ENCODE results near the gene TBPL1. TPM values are rescaled to one million over a fixed set of nuclear protein-coding genes. Genes with fewer than 3 reads are reported as not detected.
A peak's percentile ranks its signal among the peaks of the same experiment; 100 is the strongest.

Gene TBPL1
- total and polyA plus RNA-seq, 12 donors: 9.0 to 18.9 (median 14.4) TPM

DNA sequence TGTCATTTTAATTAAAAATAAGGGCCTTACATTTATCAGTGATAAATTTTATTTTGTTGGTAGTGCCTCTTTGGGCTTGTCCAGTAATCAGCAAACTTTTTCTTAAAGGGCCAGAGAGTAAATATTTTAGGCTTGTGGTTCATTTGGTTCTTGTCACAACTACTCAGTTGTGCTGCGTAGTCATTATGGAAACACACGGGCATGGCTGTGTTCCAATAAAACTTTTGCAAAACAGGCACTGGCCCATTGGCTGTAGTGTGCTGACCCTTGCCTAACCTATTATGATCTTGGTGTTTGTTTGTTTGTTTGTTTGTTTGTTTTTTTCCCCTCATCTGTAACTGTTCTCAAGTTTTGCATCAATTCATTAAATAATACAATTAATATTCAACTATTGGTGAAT lies 19.4 kb downstream of the TBPL1 start:
- H3K9me3 ChIP-seq: no peaks in the 10 kb centered on the region
- H3K27ac ChIP-seq: no peak overlapping the region
- TF ChIP-seq, protein P1, sequence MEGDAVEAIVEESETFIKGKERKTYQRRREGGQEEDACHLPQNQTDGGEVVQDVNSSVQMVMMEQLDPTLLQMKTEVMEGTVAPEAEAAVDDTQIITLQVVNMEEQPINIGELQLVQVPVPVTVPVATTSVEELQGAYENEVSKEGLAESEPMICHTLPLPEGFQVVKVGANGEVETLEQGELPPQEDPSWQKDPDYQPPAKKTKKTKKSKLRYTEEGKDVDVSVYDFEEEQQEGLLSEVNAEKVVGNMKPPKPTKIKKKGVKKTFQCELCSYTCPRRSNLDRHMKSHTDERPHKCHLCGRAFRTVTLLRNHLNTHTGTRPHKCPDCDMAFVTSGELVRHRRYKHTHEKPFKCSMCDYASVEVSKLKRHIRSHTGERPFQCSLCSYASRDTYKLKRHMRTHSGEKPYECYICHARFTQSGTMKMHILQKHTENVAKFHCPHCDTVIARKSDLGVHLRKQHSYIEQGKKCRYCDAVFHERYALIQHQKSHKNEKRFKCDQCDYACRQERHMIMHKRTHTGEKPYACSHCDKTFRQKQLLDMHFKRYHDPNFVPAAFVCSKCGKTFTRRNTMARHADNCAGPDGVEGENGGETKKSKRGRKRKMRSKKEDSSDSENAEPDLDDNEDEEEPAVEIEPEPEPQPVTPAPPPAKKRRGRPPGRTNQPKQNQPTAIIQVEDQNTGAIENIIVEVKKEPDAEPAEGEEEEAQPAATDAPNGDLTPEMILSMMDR (IDR thresholded peaks at IDR 0.05): no peak
- intact Hi-C loops (cut with DNase I): loop anchor here in 9 of 10 donors (2.0 to 10.0 kb wide), 8 partner anchors 45 to 125 kb away; no protein-coding TSS in a partner anchor
- H3K4me1 ChIP-seq: peaks cover 0 to 31% (median 15%) of the 10 kb centered on the region in 9 donors
- DNase-seq: no peak
- WGBS, 2 donors: 51 to 69% methylated on average over 2 of the region's 2 CpGs
- H3K4me3 ChIP-seq: no peak overlapping the region
- H3K27me3 ChIP-seq: no peaks in the 10 kb centered on the region
- no peak for ATAC-seq
- no peaks in the 10 kb centered on the region for H3K36me3 ChIP-seq

- 1 to 5% methylated on average over 4 of the region's 4 CpGs for WGBS, 2 donors
- Histone ChIP-seq H3K4me3 (no peak overlapping the region), H3K9me3 (no peaks in the 10 kb centered on the region), H3K27me3 (no peaks in the 10 kb centered on the region), H3K36me3 (no peaks in the 10 kb centered on the region), H3K4me1 (peaks cover 0 to 40% (median 25%) of the 10 kb centered on the region in 9 donors), H3K27ac (no peak overlapping the region)
- TF ChIP-seq, protein P1 (IDR thresholded peaks at IDR 0.05): peak; percentile 52 to 83 (median 77)
- ATAC-seq (peak in 1 of 8 donors; percentile 58), DNase-seq (no peak)
- intact Hi-C loops (cut with DNase I): loop anchor here (1.0 to 10.0 kb wide), 9 partner anchors 46 to 124 kb away; no protein-coding TSS in a partner anchor
Observed at GRCh38 chr6:133973109-133973971, 20.3 kb downstream of the TBPL1 start.

DNA sequence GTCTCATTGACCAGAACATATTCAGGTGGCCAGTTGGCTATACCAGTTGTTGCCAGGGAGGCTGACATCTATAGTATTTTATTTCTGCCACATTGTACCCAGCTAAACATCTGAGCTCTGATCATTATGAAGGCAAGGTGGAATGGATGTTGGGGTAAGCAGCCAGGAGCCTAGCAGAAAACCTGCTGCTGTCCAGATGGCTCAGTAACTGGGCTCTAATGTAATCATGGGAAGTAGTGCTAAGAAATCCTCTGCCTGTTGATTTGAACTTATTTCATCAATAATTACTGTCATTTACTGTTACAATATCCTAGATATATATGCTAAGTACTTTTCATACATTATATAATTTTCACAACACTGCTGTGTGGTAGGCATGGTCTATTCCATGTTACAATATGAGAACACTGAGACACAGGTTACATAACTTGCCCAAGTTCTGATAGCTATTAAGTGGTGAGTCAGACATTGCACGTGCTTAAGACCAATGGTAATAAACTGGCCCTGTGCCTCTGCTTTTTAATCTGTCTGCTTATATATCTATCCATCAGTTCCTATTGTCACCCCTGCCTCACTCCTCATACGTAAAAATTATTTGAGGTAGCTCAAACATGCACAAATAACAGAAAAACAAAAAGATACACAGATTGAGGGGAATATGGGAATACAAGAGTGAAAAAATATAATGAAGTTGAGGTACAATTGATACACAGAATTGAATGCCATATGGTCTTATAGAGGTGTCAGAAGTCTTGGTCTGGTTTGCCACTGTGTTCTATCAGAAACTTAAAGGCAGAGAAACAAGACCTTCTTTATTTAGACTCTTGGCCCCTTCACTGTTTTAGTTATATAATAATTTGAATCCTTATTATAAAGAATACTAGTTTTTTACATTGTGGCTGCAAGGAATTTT lies 25.2 kb downstream of the TBPL1 start:
- intact Hi-C loops (cut with DNase I): loop anchor here in 3 of 10 donors (10.0 kb wide), 2 partner anchors 53 to 117 kb away; no protein-coding TSS in a partner anchor
- no peak for DNase-seq

More for the DNA sequence above, 25.2 kb downstream of the TBPL1 start:
- peak; percentile 62 to 93 (median 68) for ATAC-seq
- H3K36me3 ChIP-seq: peaks cover 0 to 34% (median 0%) of the 10 kb centered on the region in 9 donors
- peak overlapping the region in 2 of 10 donors; percentile 16 to 48 for H3K27ac ChIP-seq
- TF ChIP-seq, protein P1 (IDR thresholded peaks at IDR 0.05): no peak
- 35 to 50% methylated on average over 2 of the region's 2 CpGs for WGBS, 2 donors
- no peaks in the 10 kb centered on the region for H3K9me3 ChIP-seq
- H3K4me1 ChIP-seq: peaks cover 0 to 28% (median 20%) of the 10 kb centered on the region in 9 donors
- no peak overlapping the region for H3K4me3 ChIP-seq
- H3K27me3 ChIP-seq: no peaks in the 10 kb centered on the region

Measured in heart right ventricle (tissue), 16 donors.